Keratinocyte (primary cell): Measurements from ENCODE around the gene HS3ST1.

Experiments used
- EZH2 ChIP-seq: IDR thresholded peaks from one replicate; pipeline ENCODE4 v1.6.1; 2012; ENCODE audit warnings: inconsistent platforms, mild to moderate bottlenecking, low read length, moderate library complexity
- TF ChIP-seq, protein P1 (sequence below), 3 experiments: IDR thresholded peaks in 1 of 3; conservative IDR thresholded peaks in 1 of 3; optimal IDR thresholded peaks in 1 of 3; 2 replicates in 2 of 3; 3 replicates in 1 of 3; pipeline versions ENCODE3 to v1.5.1; 2011; ENCODE audit warnings: low read length in 3 of 3, mild to moderate bottlenecking in 3 of 3, moderate library complexity in 2 of 3, control low read depth in 1 of 3, inconsistent platforms in 1 of 3; ENCODE audit not compliant: insufficient read depth in 2 of 3; ENCODE audit errors: extremely low read depth in 1 of 3

GRCh38 chr4:11416767-11417113 lies 12.0 kb downstream of the HS3ST1 start:
- TF ChIP-seq, protein P1, sequence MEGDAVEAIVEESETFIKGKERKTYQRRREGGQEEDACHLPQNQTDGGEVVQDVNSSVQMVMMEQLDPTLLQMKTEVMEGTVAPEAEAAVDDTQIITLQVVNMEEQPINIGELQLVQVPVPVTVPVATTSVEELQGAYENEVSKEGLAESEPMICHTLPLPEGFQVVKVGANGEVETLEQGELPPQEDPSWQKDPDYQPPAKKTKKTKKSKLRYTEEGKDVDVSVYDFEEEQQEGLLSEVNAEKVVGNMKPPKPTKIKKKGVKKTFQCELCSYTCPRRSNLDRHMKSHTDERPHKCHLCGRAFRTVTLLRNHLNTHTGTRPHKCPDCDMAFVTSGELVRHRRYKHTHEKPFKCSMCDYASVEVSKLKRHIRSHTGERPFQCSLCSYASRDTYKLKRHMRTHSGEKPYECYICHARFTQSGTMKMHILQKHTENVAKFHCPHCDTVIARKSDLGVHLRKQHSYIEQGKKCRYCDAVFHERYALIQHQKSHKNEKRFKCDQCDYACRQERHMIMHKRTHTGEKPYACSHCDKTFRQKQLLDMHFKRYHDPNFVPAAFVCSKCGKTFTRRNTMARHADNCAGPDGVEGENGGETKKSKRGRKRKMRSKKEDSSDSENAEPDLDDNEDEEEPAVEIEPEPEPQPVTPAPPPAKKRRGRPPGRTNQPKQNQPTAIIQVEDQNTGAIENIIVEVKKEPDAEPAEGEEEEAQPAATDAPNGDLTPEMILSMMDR (optimal IDR thresholded peaks at IDR 0.05 in 1 of 3, IDR thresholded peaks at IDR 0.05 in 1 of 3, conservative IDR thresholded peaks at IDR 0.05 in 1 of 3; ENCODE audit: extremely low read depth in 1 of 3, insufficient read depth in 2 of 3, low read length in 3 of 3): no peak
- TF ChIP-seq EZH2: no peak
